WI38 (cell line): Measurements from ENCODE around the gene DNM1.
"Not testable (repeated sequence)": the region's sequence is repeated elsewhere in the genome, so short reads cannot be mapped to it uniquely, and the experiment has no call there.

ENCODE experiments used
- H3K4me3 ChIP-seq: 2 replicates; pipeline ENCODE4 v1.5.1; 2011; ENCODE audit warnings: low read depth, mild to moderate bottlenecking, control low read depth, low read length
- CTCF ChIP-seq: IDR thresholded peaks from 2 replicates; pipeline ENCODE4 v1.5.1; 2012; ENCODE audit warnings: low read depth, mild to moderate bottlenecking, control low read depth, low read length

Gene DNM1

GRCh38 chr9:128276008-128276573 is 72.9 kb downstream of the DNM1 start, which contains the start of gene SWI5:
Gene SWI5, plus strand, starts transcription at chr9:128276276.
- H3K4me3 ChIP-seq: peak within 1 kb of the TSS; percentile 99
- no peak for TF ChIP-seq CTCF

- TF ChIP-seq CTCF: no peak
- H3K4me3 ChIP-seq: peak overlapping the region; percentile 99
Measured at GRCh38 chr9:128276574-128277270, 73.5 kb downstream of the DNM1 start.

- not testable (repeated sequence) for H3K4me3 ChIP-seq
Measured at GRCh38 chr9:128279088-128280073, 76.2 kb downstream of the DNM1 start.

GRCh38 chr9:128280084-128280622 is 77.0 kb downstream of the DNM1 start:
- H3K4me3 ChIP-seq: no peak overlapping the region
- no peak for TF ChIP-seq CTCF

- no peak for TF ChIP-seq CTCF
- H3K4me3 ChIP-seq: no peak overlapping the region
Measured at GRCh38 chr9:128282500-128282899, 79.3 kb downstream of the DNM1 start.

- no peak overlapping the region for H3K4me3 ChIP-seq
- TF ChIP-seq CTCF: no peak
Measured at GRCh38 chr9:128285033-128285784, 82.0 kb downstream of the DNM1 start.

GRCh38 chr9:128286440-128286839 is 83.3 kb downstream of the DNM1 start:
- H3K4me3 ChIP-seq: no peak overlapping the region
- no peak for TF ChIP-seq CTCF
